Measurements from ENCODE around the gene HPS3.

Gene HPS3

GRCh38 chr3:149150436-149150835 lies 21.0 kb downstream of the HPS3 start:
- no peak overlapping the region for H3K4me3 ChIP-seq (ENCODE audit: low read length)
- DNase-seq (ENCODE audit: low read depth) = no peak
- no peak for TF ChIP-seq CTCF (conservative IDR thresholded peaks at IDR 0.05; ENCODE audit: low read length)

- DNase-seq (ENCODE audit: low read depth) = peak; percentile 77
- H3K4me3 ChIP-seq (ENCODE audit: low read length) = no peak overlapping the region
- no peak for TF ChIP-seq CTCF (conservative IDR thresholded peaks at IDR 0.05; ENCODE audit: low read length)
Measured at GRCh38 chr3:149151843-149152242, 22.4 kb downstream of the HPS3 start.

- no peak overlapping the region for H3K4me3 ChIP-seq (ENCODE audit: low read length)
- peak; percentile 66 for DNase-seq (ENCODE audit: low read depth)
- no peak for TF ChIP-seq CTCF (conservative IDR thresholded peaks at IDR 0.05; ENCODE audit: low read length)
Measured at GRCh38 chr3:149152420-149152819, 23.0 kb downstream of the HPS3 start.

- H3K4me3 ChIP-seq (ENCODE audit: low read length) = no peak overlapping the region
- no peak for TF ChIP-seq CTCF (conservative IDR thresholded peaks at IDR 0.05; ENCODE audit: low read length)
- DNase-seq (ENCODE audit: low read depth) = no peak
Measured at GRCh38 chr3:149153402-149153801, 24.0 kb downstream of the HPS3 start.

- no peak for DNase-seq (ENCODE audit: low read depth)
- no peak for TF ChIP-seq CTCF (conservative IDR thresholded peaks at IDR 0.05; ENCODE audit: low read length)
- H3K4me3 ChIP-seq (ENCODE audit: low read length) = no peak overlapping the region
Measured at GRCh38 chr3:149160754-149161300, 31.4 kb downstream of the HPS3 start.

- no peak overlapping the region for H3K4me3 ChIP-seq (ENCODE audit: low read length)
- DNase-seq (ENCODE audit: low read depth) = no peak
Measured at GRCh38 chr3:149162007-149162406, 32.6 kb downstream of the HPS3 start.

More at GRCh38 chr3:149162007-149162406, 32.6 kb downstream of the HPS3 start:
- TF ChIP-seq CTCF (conservative IDR thresholded peaks at IDR 0.05; ENCODE audit: low read length) = no peak

Data from AG10803 (cell line).